ENCODE measurements around the gene BIRC2. TPM values are rescaled to one million over a fixed set of nuclear protein-coding genes. Genes with fewer than 3 reads are reported as not detected.
"Not testable (repeated sequence)": the region's sequence is repeated elsewhere in the genome, so short reads cannot be mapped to it uniquely, and the experiment has no call there.

The BIRC2 gene
- polyA plus RNA-seq, 2 donors: 11.1 to 17.5 TPM

DNA sequence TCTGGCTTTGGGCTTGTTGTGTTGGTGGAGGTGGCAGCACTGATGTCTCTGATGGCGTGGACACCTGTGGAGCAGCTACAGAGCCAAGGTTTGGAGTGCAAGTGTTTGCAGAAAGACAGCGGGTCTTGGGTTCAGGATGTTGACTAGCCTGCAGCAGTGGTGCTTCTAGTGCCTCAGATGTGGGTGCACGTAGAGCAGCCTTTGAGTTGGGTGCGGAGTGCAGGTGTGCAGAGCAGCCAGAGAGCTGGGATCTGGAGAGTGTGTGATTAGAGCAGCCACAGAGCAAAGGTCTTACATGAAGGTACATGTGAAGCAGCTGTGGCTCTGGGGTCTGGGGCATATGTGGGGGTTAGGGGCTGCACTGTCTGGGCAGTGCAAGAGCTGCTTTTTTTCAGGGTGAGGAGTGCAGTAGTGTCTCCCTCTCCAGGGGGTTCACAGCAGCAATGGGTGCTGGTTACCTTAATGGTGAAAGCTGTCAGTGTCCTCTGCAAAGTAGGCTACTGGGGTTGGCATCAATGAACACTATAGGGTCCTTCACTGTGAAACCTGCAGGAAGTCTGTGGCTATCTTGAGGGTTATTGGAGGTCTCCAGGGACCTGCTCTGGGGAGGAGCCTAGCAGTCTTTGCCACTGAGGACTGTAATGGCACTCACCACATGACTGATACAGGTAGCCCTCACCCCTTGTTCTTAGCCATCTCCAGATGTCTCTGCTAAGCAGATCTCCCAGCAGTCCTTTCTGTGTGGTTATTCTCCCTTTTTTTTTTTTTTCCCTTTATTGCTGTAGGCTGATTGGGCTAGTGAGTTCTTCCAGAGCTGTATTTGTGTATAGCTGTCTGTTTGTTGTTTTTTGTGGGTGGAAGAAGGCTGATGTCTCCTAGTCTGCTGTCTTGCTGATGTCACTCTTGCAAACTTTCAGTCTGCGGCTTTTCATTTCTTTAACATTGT lies 14.3 kb downstream of the BIRC2 start:
- WGBS, 2 donors: 87 to 93% methylated on average over 5 of the region's 5 CpGs
- H3K27ac ChIP-seq (ENCODE audit: low read depth in 2 of 2, low read length in 1 of 2): no peak overlapping the region
- H3K27me3 ChIP-seq (ENCODE audit: control insufficient read depth in 1 of 2, insufficient read depth in 2 of 2, low read length in 2 of 2): no peaks in the 10 kb centered on the region
- no peak overlapping the region for H3K4me3 ChIP-seq (ENCODE audit: low read depth in 1 of 2, low read length in 2 of 2)
- H3K36me3 ChIP-seq (ENCODE audit: control insufficient read depth in 2 of 2, insufficient read depth in 2 of 2, low read length in 1 of 2): peaks cover 6 to 14% of the 10 kb centered on the region in 2 donors
- H3K9me3 ChIP-seq (ENCODE audit: control insufficient read depth in 2 of 2, insufficient read depth in 1 of 2, low read depth in 1 of 2, low read length in 1 of 2): no peaks in the 10 kb centered on the region
- no peaks in the 10 kb centered on the region for H3K4me1 ChIP-seq (ENCODE audit: control insufficient read depth in 2 of 2, insufficient read depth in 2 of 2, low read length in 1 of 2)

DNA sequence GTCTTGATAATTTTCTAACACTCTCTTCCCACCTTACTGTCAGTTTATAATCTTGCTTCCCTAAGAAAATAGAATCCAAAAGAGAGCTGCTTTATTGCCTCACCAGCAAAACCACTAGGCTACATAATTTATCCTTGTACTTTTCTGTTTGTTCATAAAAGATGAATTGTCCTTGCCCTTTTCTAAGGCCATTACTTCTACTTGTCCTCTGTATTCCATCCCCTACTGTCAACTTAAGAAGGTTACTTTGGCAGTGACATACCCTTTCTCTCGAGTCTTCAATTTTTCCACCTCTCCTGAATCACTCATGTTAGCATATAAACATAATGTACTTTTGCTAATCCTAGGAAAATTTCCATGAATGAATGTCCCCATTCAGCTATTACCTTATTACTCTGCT lies 18.0 kb downstream of the BIRC2 start:
- Histone ChIP-seq H3K36me3 (ENCODE audit: control insufficient read depth in 2 of 2, insufficient read depth in 2 of 2, low read length in 1 of 2) (peaks cover 11 to 16% of the 10 kb centered on the region in 2 donors), H3K9me3 (ENCODE audit: control insufficient read depth in 2 of 2, insufficient read depth in 1 of 2, low read depth in 1 of 2, low read length in 1 of 2) (no peaks in the 10 kb centered on the region)
- WGBS, 2 donors: 68 to 73% methylated on average over 1 of the region's 1 CpG

DNA sequence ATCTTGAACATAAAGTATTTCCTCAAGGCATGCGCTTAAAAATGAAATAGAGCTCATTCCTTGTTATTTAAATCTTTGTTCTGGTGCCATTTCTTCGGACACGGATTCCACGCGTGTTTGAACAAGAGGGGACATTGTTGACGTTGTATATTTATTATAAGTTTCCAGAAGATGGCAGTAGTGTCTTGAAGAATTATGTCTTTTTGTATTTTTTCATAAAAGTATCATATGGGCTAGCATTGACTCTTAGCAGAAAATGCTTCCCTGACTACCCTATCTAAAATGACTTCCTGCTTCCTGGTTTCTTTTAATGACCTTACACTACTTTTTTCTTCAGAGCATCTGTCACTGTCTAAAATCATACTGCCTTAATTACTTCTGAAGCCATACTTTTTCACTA lies 20.4 kb downstream of the BIRC2 start:
- Histone ChIP-seq H3K4me3 (ENCODE audit: low read depth in 1 of 2, low read length in 2 of 2) (no peak overlapping the region), H3K4me1 (ENCODE audit: control insufficient read depth in 2 of 2, insufficient read depth in 2 of 2, low read length in 1 of 2) (no peaks in the 10 kb centered on the region), H3K36me3 (ENCODE audit: control insufficient read depth in 2 of 2, insufficient read depth in 2 of 2, low read length in 1 of 2) (peaks cover 7 to 11% of the 10 kb centered on the region in 2 donors), H3K9me3 (ENCODE audit: control insufficient read depth in 2 of 2, insufficient read depth in 1 of 2, low read depth in 1 of 2, low read length in 1 of 2) (no peaks in the 10 kb centered on the region), H3K27me3 (ENCODE audit: control insufficient read depth in 1 of 2, insufficient read depth in 2 of 2, low read length in 2 of 2) (no peaks in the 10 kb centered on the region), H3K27ac (ENCODE audit: low read depth in 2 of 2, low read length in 1 of 2) (no peak overlapping the region)
- WGBS, 2 donors: 30 to 31% methylated on average over 6 of the region's 6 CpGs

More for the DNA sequence above, 18.0 kb downstream of the BIRC2 start:
- Histone ChIP-seq H3K4me1 (ENCODE audit: control insufficient read depth in 2 of 2, insufficient read depth in 2 of 2, low read length in 1 of 2) (no peaks in the 10 kb centered on the region), H3K27me3 (ENCODE audit: control insufficient read depth in 1 of 2, insufficient read depth in 2 of 2, low read length in 2 of 2) (no peaks in the 10 kb centered on the region), H3K4me3 (ENCODE audit: low read depth in 1 of 2, low read length in 2 of 2) (no peak overlapping the region), H3K27ac (ENCODE audit: low read depth in 2 of 2, low read length in 1 of 2) (no peak overlapping the region)

DNA sequence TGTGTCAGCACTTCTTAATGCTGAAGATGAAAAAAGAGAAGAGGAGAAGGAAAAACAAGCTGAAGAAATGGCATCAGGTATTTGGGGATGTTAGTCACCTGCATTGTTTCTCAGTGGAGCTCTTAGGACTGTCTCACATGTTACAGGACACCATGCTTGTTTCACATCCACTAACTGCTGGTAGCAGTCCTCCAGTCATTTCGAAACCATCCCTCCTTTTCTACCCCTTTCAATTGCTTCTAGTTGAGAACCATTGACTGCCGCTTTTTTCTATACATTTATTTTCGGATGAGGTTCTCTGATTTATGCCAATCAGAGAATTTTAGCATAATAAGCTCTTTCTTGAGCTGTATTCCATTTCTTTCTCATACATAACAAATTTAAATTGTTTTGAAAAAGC lies 21.5 kb downstream of the BIRC2 start:
- Histone ChIP-seq H3K36me3 (ENCODE audit: control insufficient read depth in 2 of 2, insufficient read depth in 2 of 2, low read length in 1 of 2) (peaks cover 7 to 11% of the 10 kb centered on the region in 2 donors), H3K4me1 (ENCODE audit: control insufficient read depth in 2 of 2, insufficient read depth in 2 of 2, low read length in 1 of 2) (no peaks in the 10 kb centered on the region), H3K27ac (ENCODE audit: low read depth in 2 of 2, low read length in 1 of 2) (no peak overlapping the region), H3K9me3 (ENCODE audit: control insufficient read depth in 2 of 2, insufficient read depth in 1 of 2, low read depth in 1 of 2, low read length in 1 of 2) (no peaks in the 10 kb centered on the region), H3K4me3 (ENCODE audit: low read depth in 1 of 2, low read length in 2 of 2) (no peak overlapping the region), H3K27me3 (ENCODE audit: control insufficient read depth in 1 of 2, insufficient read depth in 2 of 2, low read length in 2 of 2) (no peaks in the 10 kb centered on the region)
- 91 to 94% methylated on average over 3 of the region's 3 CpGs for WGBS, 2 donors

DNA sequence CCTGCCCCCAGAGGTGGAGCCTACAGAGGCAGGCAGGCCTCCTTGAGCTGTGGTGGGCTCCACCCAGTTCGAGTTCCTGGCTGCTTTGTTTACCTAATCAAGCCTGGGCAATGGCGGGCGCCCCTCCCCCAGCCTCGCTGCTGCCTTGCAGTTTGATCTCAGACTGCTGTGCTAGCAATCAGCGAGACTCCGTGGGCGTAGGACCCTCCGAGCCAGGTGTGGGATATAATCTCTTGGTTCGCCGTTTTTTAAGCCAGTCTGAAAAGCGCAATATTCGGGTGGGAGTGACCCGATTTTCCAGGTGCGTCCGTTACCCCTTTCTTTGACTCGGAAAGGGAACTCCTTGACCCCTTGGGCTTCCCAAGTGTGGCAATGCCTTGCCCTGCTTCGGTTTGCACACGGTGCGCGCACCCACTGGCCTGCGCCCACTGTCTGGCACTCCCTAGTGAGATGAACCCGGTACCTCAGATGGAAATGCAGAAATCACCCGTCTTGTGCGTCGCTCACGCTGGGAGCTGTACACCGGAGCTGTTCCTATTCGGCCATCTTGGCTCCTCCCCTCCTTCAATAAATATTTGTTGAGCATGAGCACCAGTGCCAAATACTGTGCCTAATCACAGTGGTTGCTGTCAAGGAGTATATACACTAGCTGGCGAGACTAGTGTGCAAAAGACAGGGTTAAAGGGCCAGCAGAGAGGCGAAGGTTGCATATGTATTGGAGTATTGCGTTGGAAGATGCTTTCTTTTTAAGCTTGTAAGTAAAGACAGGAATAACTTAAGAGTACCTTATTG lies 27.8 kb downstream of the BIRC2 start:
- not testable (repeated sequence) for H3K4me1 ChIP-seq (ENCODE audit: control insufficient read depth in 2 of 2, insufficient read depth in 2 of 2, low read length in 1 of 2); H3K4me3 ChIP-seq (ENCODE audit: low read depth in 1 of 2, low read length in 2 of 2); H3K36me3 ChIP-seq (ENCODE audit: control insufficient read depth in 2 of 2, insufficient read depth in 2 of 2, low read length in 1 of 2); H3K27me3 ChIP-seq (ENCODE audit: control insufficient read depth in 1 of 2, insufficient read depth in 2 of 2, low read length in 2 of 2); H3K9me3 ChIP-seq (ENCODE audit: control insufficient read depth in 2 of 2, insufficient read depth in 1 of 2, low read depth in 1 of 2, low read length in 1 of 2); H3K27ac ChIP-seq (ENCODE audit: low read depth in 2 of 2, low read length in 1 of 2)
- 72 to 83% methylated on average over 28 to 31 of the region's 31 CpGs for WGBS, 2 donors

DNA sequence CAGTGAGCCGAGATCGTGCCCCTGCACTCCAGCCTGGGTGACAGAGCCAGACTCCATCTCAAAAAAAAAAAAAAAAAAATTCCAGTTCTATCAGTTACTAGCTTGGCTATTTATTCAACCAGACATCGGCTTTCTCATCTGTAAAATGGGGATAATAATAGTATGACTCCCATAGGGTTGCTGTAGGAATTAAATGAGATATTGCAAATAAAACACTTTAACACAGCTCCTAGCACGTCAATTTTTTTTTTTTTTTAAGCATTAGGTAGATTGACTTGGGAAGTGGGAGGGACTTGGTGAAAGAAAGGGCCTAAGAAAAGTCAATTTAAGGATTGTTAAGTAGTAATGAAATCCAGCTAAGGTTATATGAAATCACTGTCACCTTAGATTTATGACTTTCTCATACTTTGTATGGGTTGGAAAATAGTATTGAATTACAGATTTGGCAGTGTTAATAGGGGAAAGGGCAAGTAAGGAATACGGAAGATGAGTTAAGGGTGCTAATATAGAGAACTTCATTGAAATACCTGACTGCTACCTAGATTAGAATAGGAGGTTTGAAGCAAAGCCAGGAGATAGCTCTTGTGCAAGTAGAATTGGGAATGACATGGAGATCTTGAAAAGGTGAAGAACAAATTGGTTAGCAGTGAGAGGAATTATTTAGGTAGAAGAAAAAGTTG lies 28.8 kb downstream of the BIRC2 start:
- H3K36me3 ChIP-seq (ENCODE audit: control insufficient read depth in 2 of 2, insufficient read depth in 2 of 2, low read length in 1 of 2): peaks cover 0 to 2% of the 10 kb centered on the region in 2 donors
- H3K27ac ChIP-seq (ENCODE audit: low read depth in 2 of 2, low read length in 1 of 2): no peak overlapping the region
- no peaks in the 10 kb centered on the region for H3K4me1 ChIP-seq (ENCODE audit: control insufficient read depth in 2 of 2, insufficient read depth in 2 of 2, low read length in 1 of 2)
- no peaks in the 10 kb centered on the region for H3K9me3 ChIP-seq (ENCODE audit: control insufficient read depth in 2 of 2, insufficient read depth in 1 of 2, low read depth in 1 of 2, low read length in 1 of 2)
- WGBS, 2 donors: 79 to 91% methylated on average over 5 of the region's 5 CpGs
- no peaks in the 10 kb centered on the region for H3K27me3 ChIP-seq (ENCODE audit: control insufficient read depth in 1 of 2, insufficient read depth in 2 of 2, low read length in 2 of 2)
- H3K4me3 ChIP-seq (ENCODE audit: low read depth in 1 of 2, low read length in 2 of 2): no peak overlapping the region

DNA sequence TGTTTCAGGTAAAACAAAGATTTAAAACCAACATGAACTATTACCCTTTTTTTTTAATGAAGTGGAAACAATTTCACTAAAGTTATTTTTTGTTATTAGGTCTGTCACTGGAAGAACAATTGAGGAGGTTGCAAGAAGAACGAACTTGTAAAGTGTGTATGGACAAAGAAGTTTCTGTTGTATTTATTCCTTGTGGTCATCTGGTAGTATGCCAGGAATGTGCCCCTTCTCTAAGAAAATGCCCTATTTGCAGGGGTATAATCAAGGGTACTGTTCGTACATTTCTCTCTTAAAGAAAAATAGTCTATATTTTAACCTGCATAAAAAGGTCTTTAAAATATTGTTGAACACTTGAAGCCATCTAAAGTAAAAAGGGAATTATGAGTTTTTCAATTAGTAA lies 30.9 kb downstream of the BIRC2 start:
- Histone ChIP-seq H3K36me3 (ENCODE audit: control insufficient read depth in 2 of 2, insufficient read depth in 2 of 2, low read length in 1 of 2) (peaks cover 0 to 2% of the 10 kb centered on the region in 2 donors), H3K27me3 (ENCODE audit: control insufficient read depth in 1 of 2, insufficient read depth in 2 of 2, low read length in 2 of 2) (no peaks in the 10 kb centered on the region), H3K9me3 (ENCODE audit: control insufficient read depth in 2 of 2, insufficient read depth in 1 of 2, low read depth in 1 of 2, low read length in 1 of 2) (no peaks in the 10 kb centered on the region), H3K4me1 (ENCODE audit: control insufficient read depth in 2 of 2, insufficient read depth in 2 of 2, low read length in 1 of 2) (no peaks in the 10 kb centered on the region), H3K27ac (ENCODE audit: low read depth in 2 of 2, low read length in 1 of 2) (no peak overlapping the region), H3K4me3 (ENCODE audit: low read depth in 1 of 2, low read length in 2 of 2) (no peak overlapping the region)
- 88 to 90% methylated on average over 2 of the region's 2 CpGs for WGBS, 2 donors

DNA sequence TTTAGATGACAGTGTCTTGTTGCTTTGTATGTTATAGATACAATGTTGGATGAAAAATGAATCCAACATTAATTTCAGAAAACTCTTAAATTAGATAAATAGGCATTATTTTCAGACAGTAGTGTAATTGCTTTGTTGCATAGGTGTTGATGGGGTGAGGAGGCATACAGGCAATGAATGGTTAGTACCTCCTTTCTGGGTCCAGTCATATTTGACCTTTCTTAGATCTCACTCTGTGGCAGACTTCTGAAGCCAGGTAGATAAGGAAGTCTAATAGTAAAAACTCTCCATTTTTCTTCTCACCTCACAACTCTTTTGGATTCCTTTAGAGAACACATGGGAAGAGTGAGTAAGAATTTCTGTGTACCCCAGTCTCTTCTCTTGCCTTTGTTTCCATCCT lies 31.8 kb downstream of the BIRC2 start:
- Histone ChIP-seq H3K4me1 (ENCODE audit: control insufficient read depth in 2 of 2, insufficient read depth in 2 of 2, low read length in 1 of 2) (no peaks in the 10 kb centered on the region), H3K27ac (ENCODE audit: low read depth in 2 of 2, low read length in 1 of 2) (no peak overlapping the region), H3K27me3 (ENCODE audit: control insufficient read depth in 1 of 2, insufficient read depth in 2 of 2, low read length in 2 of 2) (no peaks in the 10 kb centered on the region), H3K36me3 (ENCODE audit: control insufficient read depth in 2 of 2, insufficient read depth in 2 of 2, low read length in 1 of 2) (peaks cover 0 to 2% of the 10 kb centered on the region in 2 donors), H3K9me3 (ENCODE audit: control insufficient read depth in 2 of 2, insufficient read depth in 1 of 2, low read depth in 1 of 2, low read length in 1 of 2) (no peaks in the 10 kb centered on the region), H3K4me3 (ENCODE audit: low read depth in 1 of 2, low read length in 2 of 2) (no peak overlapping the region)

DNA sequence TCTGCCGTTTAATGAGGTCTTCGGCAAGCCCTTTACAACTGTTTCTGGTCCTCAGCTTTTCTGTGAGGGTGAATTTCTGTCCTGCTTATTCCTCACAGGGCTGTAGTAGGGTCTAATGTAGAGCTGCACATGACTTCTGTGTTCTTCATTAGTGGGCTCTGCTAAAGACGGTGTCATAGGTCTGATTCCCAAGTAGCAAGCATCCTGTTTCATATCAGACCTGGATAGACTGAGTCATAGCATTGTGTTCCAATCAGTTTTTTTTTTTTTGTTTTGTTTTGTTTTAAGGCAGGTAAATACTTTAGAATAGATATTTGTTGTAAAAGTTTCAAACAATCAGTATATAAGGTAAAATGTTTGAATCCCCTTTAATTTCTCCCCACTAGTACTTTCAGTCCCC lies 35.4 kb downstream of the BIRC2 start:
- no peak overlapping the region for H3K4me3 ChIP-seq (ENCODE audit: low read depth in 1 of 2, low read length in 2 of 2)
- H3K36me3 ChIP-seq (ENCODE audit: control insufficient read depth in 2 of 2, insufficient read depth in 2 of 2, low read length in 1 of 2): peaks cover 4 to 7% of the 10 kb centered on the region in 2 donors
- no peak overlapping the region for H3K27ac ChIP-seq (ENCODE audit: low read depth in 2 of 2, low read length in 1 of 2)
- H3K27me3 ChIP-seq (ENCODE audit: control insufficient read depth in 1 of 2, insufficient read depth in 2 of 2, low read length in 2 of 2): no peaks in the 10 kb centered on the region
- 91 to 93% methylated on average over 3 of the region's 3 CpGs for WGBS, 2 donors
- H3K9me3 ChIP-seq (ENCODE audit: control insufficient read depth in 2 of 2, insufficient read depth in 1 of 2, low read depth in 1 of 2, low read length in 1 of 2): no peaks in the 10 kb centered on the region
- no peaks in the 10 kb centered on the region for H3K4me1 ChIP-seq (ENCODE audit: control insufficient read depth in 2 of 2, insufficient read depth in 2 of 2, low read length in 1 of 2)

Measured in esophagus (tissue), 2 donors.